ENCODE results near the gene ABCC3. TPM values are rescaled to one million over a fixed set of nuclear protein-coding genes. Genes with fewer than 3 reads are reported as not detected.
A peak's percentile ranks its signal among the peaks of the same experiment; 100 is the strongest.

Gene ABCC3
- total RNA-seq, 1 donor from 2014 or later = 367 TPM

DNA sequence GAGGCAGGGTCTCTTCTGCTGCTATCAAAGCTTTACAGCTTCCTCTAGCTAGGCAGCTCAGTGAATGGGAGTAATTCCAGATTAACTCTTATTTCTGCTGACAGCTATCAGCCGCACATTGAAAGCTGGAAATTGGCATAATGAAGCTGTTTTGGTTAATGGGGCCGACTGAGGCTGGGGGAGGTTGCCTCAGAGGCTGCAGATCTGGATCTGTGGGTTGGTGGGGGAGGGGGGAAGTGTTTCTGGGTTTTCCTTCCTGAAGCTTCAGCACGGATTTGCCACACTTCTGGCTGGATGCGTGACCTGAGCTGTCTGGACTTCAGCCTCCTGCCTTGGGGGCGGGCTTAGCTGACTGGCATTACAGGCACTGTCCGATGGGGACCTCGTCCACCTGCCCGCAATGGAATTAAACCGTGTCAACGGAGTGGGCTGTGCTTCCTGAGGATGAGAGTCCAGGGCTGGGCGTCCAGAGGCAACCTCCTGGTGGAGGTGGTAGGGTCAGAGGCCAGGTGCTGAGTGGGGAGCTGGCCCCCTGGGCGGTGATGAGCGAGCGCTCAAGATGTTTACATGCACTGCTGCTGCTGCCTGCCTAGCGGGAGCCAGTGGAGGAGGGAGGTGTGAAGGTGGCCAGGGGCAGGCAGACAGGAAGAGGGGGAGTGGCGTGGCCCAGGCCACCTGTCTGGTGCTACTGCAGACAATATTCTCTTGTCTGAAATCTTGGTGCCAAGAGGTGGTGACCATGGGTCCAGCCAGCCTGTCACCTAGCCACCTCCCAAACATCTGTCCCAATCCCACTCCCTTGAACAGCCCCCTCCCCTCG lies 6.7 kb upstream of the ABCC3 start:
- peak; percentile 78 for DNase-seq (ENCODE audit: low spot score)

DNA sequence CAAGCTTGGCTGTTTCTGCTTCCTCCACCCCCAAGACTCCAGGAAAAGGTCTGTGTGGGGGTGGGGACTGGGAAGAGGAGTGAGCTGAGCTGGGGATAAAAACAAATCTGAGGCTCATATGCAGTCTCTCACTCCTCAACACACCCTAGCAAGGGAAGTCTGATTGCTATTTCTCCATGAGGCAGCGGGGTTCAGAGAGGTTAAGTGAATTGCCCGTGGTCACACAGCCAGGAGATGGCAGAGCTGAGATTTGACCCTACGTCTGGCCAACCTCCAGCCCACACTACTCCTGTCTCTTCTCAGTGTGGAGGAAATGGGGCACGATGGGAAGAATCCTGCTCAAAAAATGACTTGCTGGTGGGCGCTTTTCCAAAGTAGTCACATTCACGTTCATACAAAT lies 4.8 kb upstream of the ABCC3 start:
- DNase-seq (ENCODE audit: low spot score) = no peak

DNA sequence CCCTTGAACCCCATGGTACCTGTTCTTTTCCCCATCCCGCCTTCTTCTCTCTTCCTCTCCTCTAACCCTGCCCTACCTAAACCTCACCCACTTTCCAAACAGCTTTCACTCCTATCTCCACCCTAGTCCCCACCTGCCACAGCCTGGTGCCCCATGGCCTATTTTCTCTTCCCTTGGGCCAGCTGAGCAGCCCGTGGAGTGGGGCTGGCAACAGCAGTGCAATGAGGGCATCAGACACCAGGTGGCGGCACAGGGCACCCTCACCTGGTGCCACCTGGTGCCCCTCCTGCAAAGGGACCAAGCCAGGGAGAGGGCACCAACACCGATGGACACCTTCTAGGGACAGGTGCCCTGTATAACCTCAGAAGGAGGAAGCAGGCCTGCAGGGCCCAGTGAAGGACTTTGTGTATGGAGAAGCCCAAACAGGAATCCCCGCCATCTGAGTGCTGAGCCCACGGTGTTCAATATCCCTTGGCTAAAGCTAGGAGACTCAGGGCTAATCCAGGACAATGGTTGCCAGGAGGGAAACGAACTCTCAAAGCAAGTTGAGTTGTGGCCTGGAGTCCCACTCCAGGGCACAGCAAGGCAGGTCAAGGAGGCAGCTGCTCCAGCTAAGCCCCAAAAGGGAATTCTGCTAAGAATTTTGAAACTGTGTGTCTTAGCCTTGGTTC lies 4.0 kb upstream of the ABCC3 start:
- DNase-seq (ENCODE audit: low spot score) = peak; percentile 80

DNA sequence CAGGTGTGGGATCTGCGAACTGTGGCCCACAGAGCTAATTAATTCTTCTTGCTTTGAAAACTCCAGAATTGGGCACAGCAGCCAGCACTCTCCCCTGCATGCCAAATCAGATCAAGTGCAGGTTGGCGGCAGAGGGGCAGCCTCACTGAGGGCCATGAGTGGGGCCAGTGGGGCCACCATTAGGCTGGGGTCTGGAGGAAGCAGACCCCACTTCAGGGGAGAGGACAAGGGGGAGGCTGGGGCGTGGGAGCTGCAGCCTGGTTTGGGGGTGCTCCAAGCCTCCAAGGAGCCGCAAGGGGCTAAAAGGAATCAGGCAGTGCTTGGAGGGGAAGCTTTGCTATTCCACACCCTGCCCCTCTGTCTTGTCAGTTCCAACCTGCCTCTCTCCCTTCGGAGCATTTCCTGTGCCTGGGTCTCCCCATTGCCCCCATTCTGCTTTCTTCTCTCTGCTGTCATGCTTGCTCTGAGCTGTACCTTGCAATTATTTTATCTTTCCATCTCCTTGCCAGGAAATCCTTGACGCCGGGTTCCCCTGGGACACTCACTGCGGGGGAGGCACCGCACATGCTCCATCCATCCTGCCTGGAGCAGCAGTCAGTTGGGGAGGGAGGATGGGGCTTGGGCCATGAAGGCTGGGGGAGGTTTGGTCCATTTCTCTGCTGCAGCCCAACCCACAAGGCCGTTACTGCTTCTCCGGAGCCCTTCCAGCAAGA lies 3.3 kb upstream of the ABCC3 start:
- DNase-seq (ENCODE audit: low spot score) = no peak

DNA sequence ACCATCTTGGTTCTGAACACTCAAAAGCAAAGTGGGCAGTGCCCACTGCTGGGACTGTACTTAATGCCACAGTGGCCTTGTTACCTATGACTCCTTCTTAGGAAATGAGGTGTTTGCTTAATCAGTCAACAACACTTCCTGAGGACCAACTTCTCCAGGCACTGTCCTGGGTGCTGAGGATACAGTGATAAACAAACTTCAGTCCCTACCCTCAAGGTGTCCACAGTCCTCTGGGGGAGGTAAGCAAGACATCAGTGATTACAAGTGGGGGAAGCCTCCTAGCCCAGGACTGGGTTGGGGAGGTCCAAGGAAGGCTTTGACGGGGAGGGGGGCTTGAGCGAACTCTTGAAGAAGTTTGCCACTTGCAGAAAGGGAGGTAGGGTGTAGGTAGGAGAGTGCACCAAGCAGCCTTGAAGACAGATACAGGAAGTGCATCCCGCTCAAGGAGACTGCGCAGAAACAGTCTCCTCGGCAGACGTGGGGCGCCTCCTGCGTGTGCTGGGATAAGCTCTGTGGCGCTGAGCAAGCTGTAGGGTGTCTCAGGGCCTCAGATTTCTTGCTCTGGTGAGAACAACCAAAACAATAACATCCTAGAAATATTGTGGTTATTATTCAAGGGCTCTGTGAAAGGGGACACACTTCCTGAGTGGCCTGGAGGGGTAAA lies 2.6 kb upstream of the ABCC3 start:
- DNase-seq (ENCODE audit: low spot score) = no peak

DNA sequence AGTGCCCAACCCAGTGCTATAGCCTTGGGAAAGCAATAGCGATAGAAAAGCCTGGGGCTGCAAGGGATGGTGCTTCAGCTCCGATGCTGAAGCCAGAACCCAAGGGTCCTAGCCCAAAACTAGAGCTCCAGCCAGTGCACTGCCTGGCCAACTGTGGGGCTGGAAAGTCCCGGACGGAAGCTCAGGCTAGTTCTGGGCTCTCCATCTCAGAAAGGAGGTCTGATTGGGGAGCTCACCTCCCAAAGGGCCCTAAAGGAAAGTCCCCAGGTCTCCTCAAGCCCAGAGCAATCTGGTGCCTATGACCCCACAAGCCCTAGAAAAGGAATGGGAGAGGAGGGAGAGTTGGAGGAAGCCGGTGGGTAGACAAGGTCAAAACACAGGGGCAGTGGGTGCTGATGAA lies 2.0 kb upstream of the ABCC3 start:
- no peak for DNase-seq (ENCODE audit: low spot score)

DNA sequence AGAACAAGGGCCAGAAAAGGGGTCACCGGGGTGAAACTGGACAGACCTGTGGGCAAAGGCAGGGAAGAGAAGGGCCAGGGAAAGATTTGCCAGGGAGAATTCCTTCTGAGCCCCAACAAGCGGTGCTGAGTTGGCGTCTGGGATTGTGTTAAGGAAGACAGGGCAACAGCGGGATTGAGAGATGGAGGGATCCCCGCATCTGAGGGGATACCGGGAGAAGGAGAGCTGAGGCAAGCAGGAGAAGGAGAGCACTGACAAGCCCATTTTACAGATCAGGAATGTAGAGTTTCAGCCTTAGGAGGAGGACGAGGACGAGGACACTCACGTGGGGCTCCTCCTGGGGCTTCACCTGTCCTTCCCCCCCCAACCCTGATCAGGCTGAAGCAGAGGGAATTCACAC lies 998 bp upstream of the ABCC3 start:
- DNase-seq (ENCODE audit: low spot score) = no peak

DNA sequence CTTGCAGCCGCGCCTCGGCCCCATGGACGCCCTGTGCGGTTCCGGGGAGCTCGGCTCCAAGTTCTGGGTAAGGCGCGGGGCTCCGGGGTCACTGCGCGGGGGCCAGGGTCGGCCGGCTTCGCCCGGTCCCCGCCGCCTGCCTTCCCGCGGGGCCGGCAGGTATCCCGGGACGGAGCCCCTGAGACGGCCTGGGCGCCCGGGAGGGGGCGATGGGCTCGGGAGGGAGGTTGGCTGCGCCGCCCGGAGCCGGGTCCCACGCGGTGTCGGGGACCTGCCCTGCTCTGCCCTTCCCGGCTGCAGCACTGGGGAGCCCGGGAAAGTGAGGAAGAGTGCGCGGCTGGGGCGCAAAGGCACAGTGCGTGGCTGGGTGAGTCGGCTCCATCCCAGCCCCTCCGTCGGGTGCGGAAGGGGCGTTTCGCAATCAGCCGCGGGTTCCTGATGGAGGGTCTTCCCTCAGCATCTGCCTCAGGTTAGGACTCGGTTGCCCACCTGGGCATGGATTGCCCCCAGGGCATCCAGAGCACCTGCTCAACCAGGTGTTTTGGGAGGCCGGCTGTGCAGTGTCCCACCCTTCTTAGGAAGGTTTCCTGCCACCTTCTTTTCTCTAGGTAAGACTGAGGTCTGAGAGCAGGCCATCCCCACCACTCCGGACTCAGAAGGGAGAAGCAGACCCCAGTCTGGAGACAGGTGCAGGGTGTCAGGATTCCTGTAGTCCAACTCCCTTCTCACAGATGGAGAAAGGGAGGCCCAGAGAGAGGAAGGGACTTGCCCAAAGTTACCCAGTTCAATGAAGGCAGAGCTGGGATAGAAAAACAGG lies 442 bp downstream of the ABCC3 start:
- DNase-seq (ENCODE audit: low spot score) = no peak

DNA sequence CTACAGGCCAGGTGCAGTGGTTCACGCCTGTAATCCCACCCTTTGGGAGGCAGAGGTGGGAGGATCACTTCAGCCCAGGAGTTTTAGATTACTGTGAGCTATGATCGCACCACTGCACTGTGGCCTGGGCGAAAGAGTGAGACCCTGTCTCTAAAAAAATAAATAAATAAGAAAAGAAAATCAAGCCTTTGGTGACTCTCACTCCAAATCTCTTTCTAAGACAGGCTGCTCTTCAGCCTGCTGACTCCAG lies 976 bp downstream of the ABCC3 start:
- no peak for DNase-seq (ENCODE audit: low spot score)

DNA sequence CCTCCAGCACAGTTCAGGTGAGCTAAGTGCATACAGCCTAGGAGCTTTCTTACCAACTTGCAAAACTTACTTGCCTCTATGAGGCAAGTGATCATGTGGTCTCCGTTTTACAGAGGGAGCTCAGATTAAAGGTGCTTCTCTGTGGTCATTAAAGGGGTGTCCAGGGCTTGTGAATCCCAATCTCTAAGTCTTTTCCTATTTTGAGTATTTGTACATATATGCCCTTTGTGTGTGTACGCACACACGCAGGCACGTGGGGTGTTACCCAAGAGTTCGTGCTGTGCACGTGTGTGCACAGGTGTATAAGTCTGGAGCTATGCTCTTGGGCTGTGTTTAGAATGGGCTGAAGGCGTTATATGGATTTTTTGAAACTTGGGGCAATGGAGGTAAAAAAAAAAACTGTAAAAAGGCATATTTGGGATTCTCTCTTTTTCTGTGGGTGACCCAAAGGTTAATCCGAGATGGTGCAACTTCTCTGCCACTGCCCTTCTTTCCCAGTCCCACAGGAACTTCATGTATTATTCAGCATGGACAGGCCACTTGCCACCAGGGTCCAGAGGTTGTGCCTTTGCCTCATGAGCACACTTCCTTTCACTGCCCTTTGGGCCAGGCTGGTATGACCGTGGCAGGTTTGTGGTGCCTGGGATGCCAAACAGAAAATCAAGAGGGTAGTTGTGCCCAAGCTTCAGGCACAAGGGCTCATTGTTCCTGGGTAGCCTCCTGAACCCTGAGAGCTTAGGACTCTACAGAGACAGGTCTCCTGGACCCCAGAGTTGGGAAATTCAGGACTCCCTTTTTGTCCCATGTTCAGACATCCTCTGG lies 1.5 kb downstream of the ABCC3 start:
- DNase-seq (ENCODE audit: low spot score) = no peak

DNA sequence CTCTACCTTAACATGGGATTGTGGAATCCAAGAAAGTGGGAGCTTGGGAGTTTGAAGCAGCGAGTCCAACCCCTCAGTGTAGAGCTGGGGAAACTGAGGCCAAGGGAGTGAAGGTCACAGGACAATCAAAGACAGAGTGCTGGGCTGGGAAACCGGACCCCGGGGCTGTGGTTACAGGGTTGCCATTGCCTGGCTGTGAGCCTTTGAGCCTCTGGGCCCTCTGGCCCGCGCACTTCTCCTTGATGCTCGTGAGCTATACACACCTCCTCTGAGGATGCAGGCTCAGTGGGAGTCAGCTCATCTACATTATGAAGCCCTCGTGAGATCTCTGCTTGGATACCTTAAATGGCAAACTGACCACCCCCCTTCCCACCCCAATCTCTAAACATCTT lies 2.1 kb downstream of the ABCC3 start:
- DNase-seq (ENCODE audit: low spot score) = no peak

DNA sequence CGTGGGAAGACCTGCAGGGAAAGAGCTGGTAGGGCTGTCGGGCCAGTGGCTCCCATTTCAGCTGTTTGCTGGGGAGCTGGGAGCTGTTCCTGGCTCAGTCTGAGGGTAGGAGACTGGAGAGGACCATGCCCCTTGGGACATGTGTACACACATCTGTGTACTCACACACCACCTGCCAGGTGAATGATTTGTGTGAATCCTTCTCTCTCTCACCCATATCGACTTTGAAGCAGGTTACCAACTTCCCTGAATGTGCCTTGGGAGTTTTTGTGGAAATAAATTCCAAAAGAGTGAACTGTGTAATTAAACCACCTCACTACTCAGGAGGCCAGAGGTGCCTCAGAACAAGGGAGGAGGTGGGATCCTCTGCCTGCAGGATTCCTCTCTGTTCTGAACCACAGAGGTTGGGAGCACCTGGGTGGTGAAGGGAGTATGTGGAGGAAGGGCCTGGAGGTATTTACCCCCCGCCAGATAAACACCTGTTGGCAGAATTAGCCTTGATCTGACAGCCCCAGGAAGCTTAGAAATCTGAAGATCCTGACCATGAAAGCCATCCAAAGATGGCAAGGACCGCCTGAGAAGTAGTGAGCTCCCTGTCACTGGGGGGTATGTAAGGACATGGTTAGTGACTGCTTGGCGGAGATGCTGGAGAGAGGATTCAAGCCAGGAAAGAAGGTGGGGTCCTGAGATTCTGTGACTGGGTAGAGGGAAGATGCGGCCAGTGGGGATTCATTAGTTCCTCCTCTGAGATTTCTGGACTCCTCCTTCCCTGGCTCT lies 3.3 kb downstream of the ABCC3 start:
- no peak for DNase-seq (ENCODE audit: low spot score)

DNA sequence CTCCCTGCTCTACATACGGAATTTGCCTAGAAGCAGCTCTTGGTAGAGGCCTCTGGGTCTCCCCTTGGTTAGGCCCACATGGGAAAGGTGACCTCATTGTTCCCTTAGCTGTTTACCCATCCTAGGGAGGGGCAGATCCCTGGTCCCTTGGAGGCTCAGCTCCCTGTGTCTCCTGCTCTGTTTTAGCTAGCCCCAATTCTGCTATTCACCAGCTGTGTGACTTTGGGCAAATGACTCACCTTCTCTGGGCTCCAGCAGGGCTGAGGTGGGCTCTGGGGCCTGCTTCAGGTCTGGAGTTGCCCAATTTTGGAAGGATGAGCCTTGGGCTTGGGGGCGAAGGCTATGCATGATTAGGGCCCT lies 3.9 kb downstream of the ABCC3 start:
- no peak for DNase-seq (ENCODE audit: low spot score)

DNA sequence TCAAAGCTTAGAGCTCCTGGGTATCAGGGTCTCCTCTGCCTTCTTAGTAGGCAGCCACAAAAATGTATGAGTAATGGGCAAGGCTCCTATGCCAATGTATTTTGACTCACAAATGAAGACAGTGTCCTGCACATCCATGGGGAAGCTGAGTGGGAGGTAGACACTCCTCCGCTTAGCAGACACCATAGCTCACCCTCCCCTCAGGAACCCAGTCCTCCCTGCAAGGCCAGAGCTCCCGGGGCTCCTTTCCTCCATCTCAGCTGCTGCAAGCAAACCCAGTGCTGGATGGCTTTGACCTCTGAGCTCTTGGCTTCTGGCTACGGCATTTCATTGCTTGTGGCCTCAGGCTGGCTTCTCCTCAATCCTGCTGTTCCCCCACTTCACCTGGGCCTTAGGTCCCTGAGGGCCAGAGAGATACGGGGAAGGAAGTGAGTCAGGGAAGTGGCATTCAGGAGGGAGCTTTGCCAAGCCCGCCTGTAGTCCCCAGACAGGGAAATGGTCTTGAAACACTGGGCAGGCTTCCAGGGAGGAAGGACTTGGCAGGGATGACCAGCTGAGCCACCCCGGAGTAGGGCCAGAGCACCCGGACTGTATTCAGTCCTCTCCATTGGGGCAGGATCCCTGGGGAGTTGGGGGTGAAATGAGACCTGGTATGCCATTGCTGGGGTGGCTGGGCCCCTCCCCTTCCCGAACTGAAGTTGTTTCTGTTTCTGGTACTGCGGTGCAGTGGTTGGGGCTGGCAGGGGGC lies 4.5 kb downstream of the ABCC3 start:
- DNase-seq (ENCODE audit: low spot score) = peak; percentile 96

DNA sequence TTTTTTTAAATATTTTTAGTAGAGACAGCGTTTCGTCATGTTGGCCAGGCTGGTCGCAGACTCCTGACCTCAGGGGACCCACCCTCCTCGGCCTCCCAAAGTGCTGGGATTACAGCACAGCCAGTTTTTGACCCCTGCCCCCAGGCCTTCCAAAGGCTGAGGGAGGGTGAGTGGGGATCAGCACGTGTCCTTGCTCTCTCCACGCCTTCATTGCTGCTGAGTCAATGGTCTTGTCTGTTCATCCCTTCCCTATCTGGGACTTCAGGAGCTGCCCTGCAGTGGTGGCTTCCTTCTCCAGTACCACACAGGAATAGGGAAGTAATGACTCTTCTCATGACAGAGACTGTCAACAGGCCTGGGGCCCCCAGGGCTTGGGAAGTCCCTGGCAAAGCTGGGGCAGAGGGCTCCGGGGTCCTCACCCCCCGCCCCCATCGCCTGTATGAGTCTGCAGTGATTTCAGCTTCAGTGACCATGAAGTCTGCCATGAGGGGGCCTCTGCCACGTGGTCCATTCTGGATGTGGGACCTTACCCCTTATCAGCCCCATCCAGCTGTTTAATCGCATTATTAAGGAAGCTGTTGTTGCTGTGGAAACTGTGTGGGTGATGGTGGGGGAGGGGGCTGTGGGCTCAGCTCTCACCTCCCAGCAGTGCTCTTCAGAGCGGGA lies 6.1 kb downstream of the ABCC3 start:
- peak; percentile 40 for DNase-seq (ENCODE audit: low spot score)

DNA sequence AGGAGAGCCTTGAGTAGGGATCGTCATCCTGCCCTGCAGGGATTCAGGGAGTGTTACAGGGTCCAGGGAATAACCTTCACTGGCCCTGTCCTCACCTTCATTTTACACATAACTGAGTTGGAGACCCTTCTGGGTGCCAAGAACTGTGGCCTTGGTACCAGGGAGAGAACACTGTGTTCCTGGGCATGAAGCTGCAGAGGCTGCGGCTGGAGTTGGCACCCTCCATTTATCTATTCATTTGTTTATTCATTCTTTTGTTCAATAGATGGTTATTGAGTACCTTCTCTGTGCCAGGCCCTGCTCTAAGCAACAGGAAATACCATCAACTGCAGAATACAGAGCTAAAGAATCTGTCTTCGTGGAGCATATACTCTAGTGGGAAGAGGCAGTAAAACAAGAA lies 6.7 kb downstream of the ABCC3 start:
- peak; percentile 68 for DNase-seq (ENCODE audit: low spot score)

DNA sequence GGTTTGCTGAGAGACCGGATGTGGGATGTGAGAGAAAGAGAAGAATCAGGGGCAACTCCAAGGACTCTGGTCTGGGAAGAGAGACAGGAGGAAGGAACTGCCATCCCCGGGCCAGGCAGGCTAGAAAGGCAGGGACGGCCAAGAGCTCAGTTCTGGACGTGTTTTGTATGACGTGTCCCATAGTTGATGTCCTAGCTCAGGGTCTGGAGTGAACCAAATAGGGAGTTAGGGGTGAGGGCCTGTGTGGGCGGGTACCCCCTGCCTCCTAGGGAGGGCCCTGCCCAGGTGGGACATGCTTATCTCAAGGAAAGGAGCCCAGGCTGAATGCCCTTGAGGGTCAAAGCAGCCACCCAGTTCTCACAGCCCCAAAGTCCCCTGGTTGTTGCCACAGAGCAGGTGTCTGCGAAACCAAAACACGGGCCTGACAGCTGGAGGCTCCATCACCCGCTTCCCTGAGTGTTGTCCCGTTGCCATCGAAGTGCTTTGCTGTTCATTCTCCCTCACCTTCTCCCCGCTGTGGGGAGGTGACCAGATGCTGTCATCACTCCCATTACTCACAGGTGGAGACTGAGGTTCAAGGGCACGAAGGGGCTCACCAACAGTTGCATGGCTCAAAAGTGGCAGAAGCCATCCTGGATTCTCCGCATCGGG lies 7.5 kb downstream of the ABCC3 start:
- no peak for DNase-seq (ENCODE audit: low spot score)
